ENCODE data around the gene CAPZA3.
A peak's percentile ranks its signal among the peaks of the same experiment; 100 is the strongest.
"Not testable (repeated sequence)": the region's sequence is repeated elsewhere in the genome, so short reads cannot be mapped to it uniquely, and the experiment has no call there.

The CAPZA3 gene

GRCh38 chr12:18737819-18738218, at the start of gene CAPZA3, which contains the start of gene PLCZ1:
Gene CAPZA3 (plus strand): TSS chr12:18738119. CDS start chr12:18738269, 150 bp downstream.
Gene PLCZ1 (minus strand): TSS chr12:18738012. CDS start chr12:18737371, 641 bp downstream.
- no peak for DNase-seq

GRCh38 chr12:18689771-18690170, 48.1 kb upstream of the CAPZA3 start:
- DNase-seq, result no peak

- no peak for DNase-seq
Measured at GRCh38 chr12:18690653-18691052, 47.3 kb upstream of the CAPZA3 start.

- DNase-seq, result not testable (repeated sequence)
Measured at GRCh38 chr12:18693986-18694385, 43.9 kb upstream of the CAPZA3 start.

- no peak for DNase-seq
Measured at GRCh38 chr12:18696971-18697602, 40.8 kb upstream of the CAPZA3 start.

- no peak for DNase-seq
Measured at GRCh38 chr12:18700271-18700670, 37.6 kb upstream of the CAPZA3 start.

GRCh38 chr12:18703321-18703720, 34.6 kb upstream of the CAPZA3 start:
- no peak for DNase-seq

GRCh38 chr12:18703911-18704310, 34.0 kb upstream of the CAPZA3 start:
- DNase-seq, result no peak

GRCh38 chr12:18706798-18707197, 31.1 kb upstream of the CAPZA3 start:
- DNase-seq, result no peak

- DNase-seq, result no peak
Measured at GRCh38 chr12:18716236-18716635, 21.7 kb upstream of the CAPZA3 start.

GRCh38 chr12:18718462-18718861, 19.5 kb upstream of the CAPZA3 start:
- no peak for DNase-seq

- no peak for DNase-seq
Measured at GRCh38 chr12:18719922-18720510, 17.9 kb upstream of the CAPZA3 start.

- no peak for DNase-seq
Measured at GRCh38 chr12:18720690-18721089, 17.2 kb upstream of the CAPZA3 start.

GRCh38 chr12:18721452-18721851, 16.5 kb upstream of the CAPZA3 start:
- DNase-seq, result peak; percentile 27

GRCh38 chr12:18723752-18724151, 14.2 kb upstream of the CAPZA3 start:
- DNase-seq, result no peak

GRCh38 chr12:18731156-18731555, 6.8 kb upstream of the CAPZA3 start:
- no peak for DNase-seq

GRCh38 chr12:18747895-18748294, 10.0 kb downstream of the CAPZA3 start:
- DNase-seq, result no peak

- DNase-seq, result no peak
Measured at GRCh38 chr12:18749386-18749957, 11.6 kb downstream of the CAPZA3 start.

- DNase-seq, result peak; percentile 8
Measured at GRCh38 chr12:18750085-18750484, 12.2 kb downstream of the CAPZA3 start.

- no peak for DNase-seq
Measured at GRCh38 chr12:18751866-18752265, 13.9 kb downstream of the CAPZA3 start.

- no peak for DNase-seq
Measured at GRCh38 chr12:18752280-18752920, 14.5 kb downstream of the CAPZA3 start.

- DNase-seq, result no peak
Measured at GRCh38 chr12:18752947-18753346, 15.0 kb downstream of the CAPZA3 start.

GRCh38 chr12:18753481-18754123, 15.7 kb downstream of the CAPZA3 start:
- DNase-seq, result no peak

Data from DMS79 treated with DMSO at 0.1 percent for 48 hours (cell line).